ENCODE results near the gene FOXN3.

The FOXN3 gene

GRCh38 chr14:89143595-89143994 lies 273.4 kb downstream of the FOXN3 start:
- no peak for TF ChIP-seq MAX (IDR thresholded peaks at IDR 0.05; ENCODE audit: low read depth, low read length)
- TF ChIP-seq MYC (IDR thresholded peaks at IDR 0.05; ENCODE audit: low read depth, low read length) = no peak
- no peak for TF ChIP-seq POLR2A (IDR thresholded peaks at IDR 0.05; ENCODE audit: extremely low read depth, insufficient read length)
- TF ChIP-seq, protein P1, sequence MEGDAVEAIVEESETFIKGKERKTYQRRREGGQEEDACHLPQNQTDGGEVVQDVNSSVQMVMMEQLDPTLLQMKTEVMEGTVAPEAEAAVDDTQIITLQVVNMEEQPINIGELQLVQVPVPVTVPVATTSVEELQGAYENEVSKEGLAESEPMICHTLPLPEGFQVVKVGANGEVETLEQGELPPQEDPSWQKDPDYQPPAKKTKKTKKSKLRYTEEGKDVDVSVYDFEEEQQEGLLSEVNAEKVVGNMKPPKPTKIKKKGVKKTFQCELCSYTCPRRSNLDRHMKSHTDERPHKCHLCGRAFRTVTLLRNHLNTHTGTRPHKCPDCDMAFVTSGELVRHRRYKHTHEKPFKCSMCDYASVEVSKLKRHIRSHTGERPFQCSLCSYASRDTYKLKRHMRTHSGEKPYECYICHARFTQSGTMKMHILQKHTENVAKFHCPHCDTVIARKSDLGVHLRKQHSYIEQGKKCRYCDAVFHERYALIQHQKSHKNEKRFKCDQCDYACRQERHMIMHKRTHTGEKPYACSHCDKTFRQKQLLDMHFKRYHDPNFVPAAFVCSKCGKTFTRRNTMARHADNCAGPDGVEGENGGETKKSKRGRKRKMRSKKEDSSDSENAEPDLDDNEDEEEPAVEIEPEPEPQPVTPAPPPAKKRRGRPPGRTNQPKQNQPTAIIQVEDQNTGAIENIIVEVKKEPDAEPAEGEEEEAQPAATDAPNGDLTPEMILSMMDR (IDR thresholded peaks at IDR 0.05; ENCODE audit: low read depth, low read length) = no peak
- H3K4me3 ChIP-seq (ENCODE audit: low read depth, low read length) = no peak overlapping the region
- no peak for DNase-seq (ENCODE audit: low read depth)

- no peak for TF ChIP-seq POLR2A (IDR thresholded peaks at IDR 0.05; ENCODE audit: extremely low read depth, insufficient read length)
- TF ChIP-seq, protein P1 (IDR thresholded peaks at IDR 0.05; ENCODE audit: low read depth, low read length) = no peak
- TF ChIP-seq MYC (IDR thresholded peaks at IDR 0.05; ENCODE audit: low read depth, low read length) = no peak
- DNase-seq (ENCODE audit: low read depth) = no peak
- H3K4me3 ChIP-seq (ENCODE audit: low read depth, low read length) = no peak overlapping the region
Measured at GRCh38 chr14:89142366-89142765, 274.7 kb downstream of the FOXN3 start.

DNA sequence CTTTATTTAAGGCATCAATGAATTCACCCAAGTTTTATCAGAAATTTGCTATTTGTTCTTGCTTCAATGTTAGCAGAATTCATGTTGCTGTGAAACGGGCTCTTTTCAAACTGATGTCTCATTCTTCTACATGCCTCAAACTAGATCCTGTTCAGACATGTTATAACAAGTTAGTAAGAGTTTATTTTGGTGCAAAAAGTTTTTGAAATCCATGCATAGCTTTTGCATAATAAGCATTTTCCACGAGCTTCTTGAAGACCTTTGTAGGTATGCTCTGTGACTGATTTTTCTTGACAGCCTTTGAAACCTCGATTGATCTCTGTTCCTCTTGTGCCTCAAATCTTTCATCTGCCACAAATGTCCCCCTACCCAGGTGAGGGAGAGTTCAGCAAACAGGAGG lies 275.2 kb downstream of the FOXN3 start:
- no peak for DNase-seq (ENCODE audit: low read depth)
- H3K4me3 ChIP-seq (ENCODE audit: low read depth, low read length) = no peak overlapping the region
- TF ChIP-seq POLR2A (IDR thresholded peaks at IDR 0.05; ENCODE audit: extremely low read depth, insufficient read length) (no peak), MAX (IDR thresholded peaks at IDR 0.05; ENCODE audit: low read depth, low read length) (no peak), MYC (IDR thresholded peaks at IDR 0.05; ENCODE audit: low read depth, low read length) (no peak)
- TF ChIP-seq, protein P1 (IDR thresholded peaks at IDR 0.05; ENCODE audit: low read depth, low read length) = no peak

GRCh38 chr14:89140326-89140725 lies 276.7 kb downstream of the FOXN3 start:
- TF ChIP-seq, protein P1 (IDR thresholded peaks at IDR 0.05; ENCODE audit: low read depth, low read length) = no peak
- TF ChIP-seq MYC (IDR thresholded peaks at IDR 0.05; ENCODE audit: low read depth, low read length) (no peak), POLR2A (IDR thresholded peaks at IDR 0.05; ENCODE audit: extremely low read depth, insufficient read length) (no peak), MAX (IDR thresholded peaks at IDR 0.05; ENCODE audit: low read depth, low read length) (no peak)
- H3K4me3 ChIP-seq (ENCODE audit: low read depth, low read length) = no peak overlapping the region
- DNase-seq (ENCODE audit: low read depth) = no peak

GRCh38 chr14:89139404-89140247 lies 277.4 kb downstream of the FOXN3 start:
- TF ChIP-seq POLR2A (IDR thresholded peaks at IDR 0.05; ENCODE audit: extremely low read depth, insufficient read length) (no peak), MYC (IDR thresholded peaks at IDR 0.05; ENCODE audit: low read depth, low read length) (no peak), MAX (IDR thresholded peaks at IDR 0.05; ENCODE audit: low read depth, low read length) (no peak)
- TF ChIP-seq, protein P1 (IDR thresholded peaks at IDR 0.05; ENCODE audit: low read depth, low read length) = no peak
- DNase-seq (ENCODE audit: low read depth) = no peak
- H3K4me3 ChIP-seq (ENCODE audit: low read depth, low read length) = no peak overlapping the region
